Endothelial cell of umbilical vein (primary cell): ENCODE data around the gene DPYD. TPM values are rescaled to one million over a fixed set of nuclear protein-coding genes. Genes with fewer than 3 reads are reported as not detected.

Source experiments
- BruUV-seq: library from RNA; stranded (reverse); fragments of 400-500 nt; replicated peaks from 2 replicates; lab custom pipeline; 2021; lab: Mats Ljungman, UMichigan
- CTCF ChIA-PET: fragments of 300-600, 350-600 bp; sonication (Branson Sonifier 250); formaldehyde crosslinking; loops from one replicate; lab custom pipeline; 2021; ENCODE audit warnings: antibody characterized with exemption, inconsistent platforms; lab: Charles Lee
- POLR2A ChIA-PET: fragments of 300-600, 350-600 bp; sonication (Branson Sonifier 250); formaldehyde crosslinking; loops from one replicate; lab custom pipeline; 2021; ENCODE audit warnings: antibody characterized with exemption, inconsistent platforms; lab: Charles Lee
- DNase-seq: peaks from one replicate; pipeline ENCODE4 v3.0.0-alpha.2; 2011; ENCODE audit warnings: low read depth, low spot score
- FAIRE-seq: peaks from 2 replicates; lab custom pipeline; 2011; peaks lifted over from hg19 to GRCh38; lab: Jason Lieb, UNC
- H2AFZ ChIP-seq: 2 replicates; pipeline ENCODE4 v1.6.0; 2012; ENCODE audit warnings: low read depth, low read length, control low read depth, inconsistent platforms
- H3K27ac ChIP-seq: 2 replicates; pipeline ENCODE4 v1.5.1; 2011; ENCODE audit warnings: low read depth, mild to moderate bottlenecking, control low read depth, low read length, moderate library complexity; ENCODE audit not compliant: insufficient read depth
- H3K27me3 ChIP-seq, 2 experiments: 2 replicates each; pipeline versions ENCODE4 v1.6.0 to v1.6.1; 2011; ENCODE audit warnings: low read length in 2 of 2, mixed read lengths in 1 of 2; ENCODE audit not compliant: control insufficient read depth in 2 of 2, insufficient read depth in 2 of 2
- H3K36me3 ChIP-seq, 2 experiments: 2 replicates in 1 of 2; 3 replicates in 1 of 2; pipeline ENCODE4 v1.5.1; 2011; ENCODE audit warnings: low read length in 2 of 2, mild to moderate bottlenecking in 1 of 2, moderate library complexity in 1 of 2; ENCODE audit not compliant: control insufficient read depth in 2 of 2, insufficient read depth in 2 of 2; ENCODE audit errors: extremely low read depth in 1 of 2
- H3K4me1 ChIP-seq: 3 replicates; pipeline ENCODE4 v1.5.1; 2011; ENCODE audit warnings: mild to moderate bottlenecking, low read length; ENCODE audit not compliant: control insufficient read depth, insufficient read depth; ENCODE audit errors: extremely low read depth
- H3K4me2 ChIP-seq: 2 replicates; pipeline ENCODE4 v1.6.1; 2011; ENCODE audit warnings: low read length, control low read depth, mixed read lengths; ENCODE audit not compliant: insufficient read depth
- H3K4me3 ChIP-seq, 3 experiments: fragments of 200-600 bp in 1 of 3; sonication (generic), shearing (Covaris generic) in 1 of 3; replicated peaks in 1 of 3; 2 replicates each; pipeline ENCODE4 v1.5.1; 2011 to 2016; ENCODE audit warnings: control low read depth in 3 of 3, low read length in 3 of 3, mild to moderate bottlenecking in 2 of 3, inconsistent platforms in 1 of 3, low read depth in 1 of 3, moderate library complexity in 1 of 3; ENCODE audit not compliant: insufficient read depth in 1 of 3
- H3K79me2 ChIP-seq: 2 replicates; pipeline ENCODE4 v1.6.0; 2012; ENCODE audit warnings: low read length, inconsistent platforms; ENCODE audit not compliant: control insufficient read depth, insufficient read depth
- H3K9ac ChIP-seq: replicated peaks from 2 replicates; pipeline ENCODE3; 2011; ENCODE audit warnings: low read length, control low read depth; ENCODE audit not compliant: insufficient read depth; ENCODE audit errors: extremely low read depth
- H3K9me1 ChIP-seq: replicated peaks from 3 replicates; pipeline ENCODE4 v1.6.0; 2011; ENCODE audit warnings: mild to moderate bottlenecking, low read length; ENCODE audit not compliant: control insufficient read depth, insufficient read depth; ENCODE audit errors: extremely low read depth
- H3K9me3 ChIP-seq: replicated peaks from 2 replicates; pipeline ENCODE4 v1.5.1; 2012; ENCODE audit warnings: low read length, inconsistent platforms; ENCODE audit not compliant: control insufficient read depth, insufficient read depth
- H4K20me1 ChIP-seq: replicated peaks from 2 replicates; pipeline ENCODE3; 2011; ENCODE audit warnings: mild to moderate bottlenecking, low read length; ENCODE audit not compliant: control insufficient read depth, insufficient read depth; ENCODE audit errors: extremely low read depth
- CTCF ChIP-seq, 2 donors: IDR thresholded peaks; 1 replicate in 1 of 2; 2 replicates in 1 of 2; pipeline ENCODE4 v1.5.1; 2011; ENCODE audit warnings: low read length in 2 of 2, mild to moderate bottlenecking in 2 of 2, moderate library complexity in 2 of 2, control low read depth in 1 of 2, inconsistent platforms in 1 of 2, low read depth in 1 of 2; ENCODE audit not compliant: insufficient read depth in 1 of 2; ENCODE audit errors: extremely low read depth in 1 of 2
- EZH2 ChIP-seq: IDR thresholded peaks from 2 replicates; pipeline ENCODE4 v1.6.1; 2012; ENCODE audit warnings: borderline replicate concordance, low read depth, mild to moderate bottlenecking, moderate library complexity, low read length, inconsistent platforms; ENCODE audit not compliant: severe bottlenecking
- FOS ChIP-seq: IDR thresholded peaks from 2 replicates; pipeline ENCODE4 v1.6.1; 2011; ENCODE audit warnings: mild to moderate bottlenecking, low read length, moderate library complexity, borderline replicate concordance; ENCODE audit not compliant: insufficient read depth
- MAX ChIP-seq: IDR thresholded peaks from 2 replicates; pipeline ENCODE4 v1.6.1; 2011; ENCODE audit not compliant: insufficient read depth, insufficient read length
- MYC ChIP-seq: IDR thresholded peaks from one replicate; pipeline ENCODE4 v1.6.1; 2011; ENCODE audit warnings: mild to moderate bottlenecking, low read depth, low read length
- POLR2A ChIP-seq: IDR thresholded peaks from 2 replicates; pipeline ENCODE4 v1.6.1; 2012; ENCODE audit warnings: low read depth, mild to moderate bottlenecking, control low read depth, low read length
- POLR2AphosphoS5 ChIP-seq: IDR thresholded peaks from 2 replicates; pipeline ENCODE4 v1.6.1; 2012; ENCODE audit warnings: low read depth, mild to moderate bottlenecking, control low read depth, low read length, moderate library complexity; ENCODE audit not compliant: insufficient read depth
- dilution Hi-C: fragments of 300-500 bp; cut with MboI; formaldehyde crosslinking; loops from one replicate; pipeline ENCODE4 v1.15.0; 2019; ENCODE audit warnings: low sequenced_read_pairs; ENCODE audit not compliant: extremely low pct_ligation_motif_present
- intact Hi-C: fragments of 100-400 bp; cut with micrococcal nuclease; formaldehyde crosslinking; loops from one replicate; pipeline ENCODE4 v1.10.0; 2022
- polyA plus RNA-seq, 4 experiments: library from polyadenylated mRNA; depleted of rRNA in 3 of 4; stranded (reverse) in 3 of 4; unstranded in 1 of 4; fragments of >200 nt; gene quantifications; 2 replicates each; pipeline versions ENCODE4 v1.2.1 to v1.2.3, GENCODE V29; 2011 to 2012; ENCODE audit warnings: missing spikeins in 1 of 4
- total RNA-seq: library from RNA; stranded (reverse); gene quantifications from 2 replicates; pipeline ENCODE4 v1.2.3, GENCODE V29; 2021

The DPYD gene
- total and polyA plus RNA-seq, 2 donors (not counting 3 experiments of a cell fraction or from before 2014, with no cell fraction given): 4.6 to 15.1 TPM

- Histone ChIP-seq H3K36me3 (no peaks in the 10 kb centered on the region), H3K9me3 (no peaks in the 10 kb centered on the region), H3K4me3 (no peak overlapping the region), H3K27me3 (no peaks in the 10 kb centered on the region), H3K9ac (no peak overlapping the region), H3K27ac (no peak overlapping the region), H4K20me1 (no peaks in the 10 kb centered on the region), H3K79me2 (no peaks in the 10 kb centered on the region), H2AFZ (no peak overlapping the region), H3K4me1 (no peaks in the 10 kb centered on the region), H3K9me1 (no peaks in the 10 kb centered on the region), H3K4me2 (no peak overlapping the region)
- no peak for TF ChIP-seq MAX
- no peak for TF ChIP-seq FOS
- no peak for TF ChIP-seq MYC
- no peak for TF ChIP-seq CTCF (IDR thresholded peaks at IDR 0.05; ENCODE audit: extremely low read depth in 1 of 2, insufficient read depth in 1 of 2, low read depth in 1 of 2, low read length in 2 of 2)
- TF ChIP-seq EZH2: no peak
- TF ChIP-seq POLR2A: no peak
- TF ChIP-seq POLR2AphosphoS5: no peak
- intact Hi-C loops: no loop called here
- DNase-seq: no peak
- dilution Hi-C loops: no loop called here
- no TSS peak for BruUV-seq
- POLR2A ChIA-PET: no interaction called here
- CTCF ChIA-PET: interaction anchor here (0.8 to 2.9 kb wide), 5 partner anchors 10 to 776 kb away, joined by 3 to 14 read pairs (median 3); no protein-coding TSS in a partner anchor
- no peak for FAIRE-seq
Measured at GRCh38 chr1:97826820-97827219, 94.0 kb downstream of the DPYD start.
